HUES6 (cell line): Measurements from ENCODE around the gene XPC.
"Not testable (repeated sequence)": the region's sequence is repeated elsewhere in the genome, so short reads cannot be mapped to it uniquely, and the experiment has no call there.

Source experiments
- H3K27ac ChIP-seq: 2 replicates; pipeline ENCODE4 v1.7.0; 2013; ENCODE audit warnings: low read depth, mild to moderate bottlenecking, low read length, inconsistent platforms
- H3K27me3 ChIP-seq: 2 replicates; pipeline ENCODE4 v1.6.1; 2013; ENCODE audit warnings: low read length; ENCODE audit not compliant: control insufficient read depth, insufficient read depth
- H3K36me3 ChIP-seq: 2 replicates; pipeline ENCODE4 v1.6.1; 2013; ENCODE audit warnings: low read length; ENCODE audit not compliant: control insufficient read depth, insufficient read depth
- H3K4me1 ChIP-seq: 2 replicates; pipeline ENCODE4 v1.6.1; 2013; ENCODE audit warnings: low read length; ENCODE audit not compliant: control insufficient read depth, insufficient read depth
- H3K4me3 ChIP-seq: 2 replicates; pipeline ENCODE4 v1.5.1; 2013; ENCODE audit warnings: low read depth, low read length
- H3K9ac ChIP-seq: one replicate; pipeline ENCODE4 v1.6.1; 2013; ENCODE audit warnings: mild to moderate bottlenecking, low read length
- H3K9me3 ChIP-seq: 2 replicates; pipeline ENCODE4 v1.6.1; 2013; ENCODE audit warnings: low read depth, low read length; ENCODE audit not compliant: control insufficient read depth, insufficient read depth

The XPC gene

GRCh38 chr3:14178247-14179113 lies at the start of gene XPC, which contains the start of gene LSM3:
TSS of gene XPC (minus strand) at chr3:14178601. CDS start at chr3:14178568, 33 bp downstream.
TSS of gene LSM3 (plus strand) at chr3:14178817. CDS start at chr3:14178861, 44 bp downstream.
- no peaks in the 10 kb centered on the region for H3K9me3 ChIP-seq
- H3K9ac ChIP-seq: peak within 1 kb of the TSS; percentile 98
- peaks cover 27% of the 10 kb centered on the region for H3K36me3 ChIP-seq
- H3K27me3 ChIP-seq: no peaks in the 10 kb centered on the region
- H3K4me1 ChIP-seq: peaks cover 26% of the 10 kb centered on the region; the same call in 1 of the 2 replicates
- H3K27ac ChIP-seq: peak within 1 kb of the TSS; percentile 90
- peak within 1 kb of the TSS; percentile 95 for H3K4me3 ChIP-seq

DNA sequence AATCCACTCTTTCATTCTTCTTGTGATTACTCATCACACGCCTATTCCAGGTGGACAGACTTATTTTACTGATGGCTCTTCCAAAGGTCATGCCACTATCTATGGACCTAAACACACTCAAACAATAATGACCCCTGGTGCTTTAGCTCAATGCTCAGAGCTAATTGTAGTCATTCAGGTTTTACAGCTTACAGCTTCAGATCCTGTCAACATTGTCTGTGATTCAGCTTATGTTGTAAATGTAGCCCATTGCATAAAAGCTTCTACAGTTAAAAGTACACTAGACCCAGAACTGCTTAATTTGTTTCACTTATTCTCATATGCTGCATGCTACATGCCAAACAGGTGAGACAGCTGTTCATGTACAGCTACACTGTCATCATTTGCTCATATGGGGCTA lies 49.5 kb upstream of the XPC start:
- Histone ChIP-seq H3K27ac (no peak overlapping the region), H3K4me1 (peaks cover 35% of the 10 kb centered on the region), H3K27me3 (no peaks in the 10 kb centered on the region), H3K9ac (no peak overlapping the region), H3K9me3 (peaks cover 2% of the 10 kb centered on the region; the same call in 1 of the 2 replicates), H3K4me3 (no peak overlapping the region), H3K36me3 (no peaks in the 10 kb centered on the region)

GRCh38 chr3:14226351-14226750 lies 48.0 kb upstream of the XPC start:
- H3K4me3 ChIP-seq, H3K9ac ChIP-seq, H3K36me3 ChIP-seq, H3K27ac ChIP-seq, H3K27me3 ChIP-seq: not testable (repeated sequence)
- Histone ChIP-seq H3K9me3 (peaks cover 15% of the 10 kb centered on the region; the same call in 1 of the 2 replicates), H3K4me1 (peaks cover 29% of the 10 kb centered on the region)

GRCh38 chr3:14225421-14225820 lies 47.0 kb upstream of the XPC start:
- H3K27ac ChIP-seq: no peak overlapping the region
- H3K4me3 ChIP-seq: no peak overlapping the region
- peaks cover 29% of the 10 kb centered on the region for H3K4me1 ChIP-seq

DNA sequence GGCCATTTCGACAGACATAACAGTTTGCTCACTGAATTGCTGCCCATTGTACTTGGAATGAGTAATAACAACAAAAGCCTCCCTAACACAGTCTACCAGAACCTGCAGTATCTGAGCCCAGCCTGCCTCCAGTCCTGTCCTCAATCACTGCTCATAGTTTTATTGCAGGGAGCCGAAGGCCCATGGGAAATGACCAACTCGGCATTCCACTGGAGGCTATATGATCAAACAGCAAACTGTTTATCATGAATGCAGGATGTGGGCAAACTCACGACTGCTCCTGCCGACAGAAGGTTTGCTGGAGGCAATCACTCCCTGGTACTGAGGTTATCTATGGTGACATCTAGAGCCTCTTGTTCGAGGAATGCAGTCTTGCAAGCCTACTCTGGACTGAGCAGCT lies 46.5 kb upstream of the XPC start:
- no peak overlapping the region for H3K9ac ChIP-seq
- peaks cover 25% of the 10 kb centered on the region for H3K9me3 ChIP-seq
- H3K27me3 ChIP-seq: no peaks in the 10 kb centered on the region
- no peaks in the 10 kb centered on the region for H3K36me3 ChIP-seq
- H3K27ac ChIP-seq: no peak overlapping the region
- no peak overlapping the region for H3K4me3 ChIP-seq
- H3K4me1 ChIP-seq: peaks cover 29% of the 10 kb centered on the region

More at GRCh38 chr3:14225421-14225820, 47.0 kb upstream of the XPC start:
- H3K9me3 ChIP-seq: peaks cover 20% of the 10 kb centered on the region
- no peak overlapping the region for H3K9ac ChIP-seq
- H3K27me3 ChIP-seq: no peaks in the 10 kb centered on the region
- no peaks in the 10 kb centered on the region for H3K36me3 ChIP-seq

- Histone ChIP-seq H3K9ac (no peak overlapping the region), H3K27me3 (no peaks in the 10 kb centered on the region), H3K27ac (no peak overlapping the region), H3K9me3 (peaks cover 26% of the 10 kb centered on the region), H3K4me3 (no peak overlapping the region), H3K4me1 (peaks cover 29% of the 10 kb centered on the region), H3K36me3 (no peaks in the 10 kb centered on the region)
Observed at GRCh38 chr3:14223595-14223994, 45.2 kb upstream of the XPC start.

- Histone ChIP-seq H3K4me3 (no peak overlapping the region), H3K36me3 (no peaks in the 10 kb centered on the region), H3K4me1 (peaks cover 29% of the 10 kb centered on the region), H3K9me3 (peaks cover 26% of the 10 kb centered on the region), H3K27me3 (no peaks in the 10 kb centered on the region), H3K9ac (no peak overlapping the region), H3K27ac (no peak overlapping the region)
Observed at GRCh38 chr3:14222900-14223594, 44.6 kb upstream of the XPC start.

DNA sequence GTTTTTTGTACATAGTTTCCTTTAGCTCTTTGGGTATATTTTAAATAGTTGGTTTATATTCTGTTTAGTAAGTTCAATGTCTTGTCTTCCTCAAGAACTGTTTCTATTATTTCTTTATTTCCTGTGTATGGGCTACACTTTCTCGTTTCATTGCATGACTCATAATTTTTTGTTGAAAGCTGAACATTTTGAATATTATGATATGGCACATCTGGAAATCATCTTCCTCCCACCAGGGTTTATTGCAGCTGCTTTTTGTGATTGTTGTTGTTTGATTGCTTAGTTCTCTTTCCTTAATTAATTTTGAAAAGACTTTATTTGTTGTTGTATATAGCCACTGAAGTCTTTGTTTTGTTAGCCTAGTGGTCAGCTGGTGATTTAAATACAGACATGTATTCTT lies 44.1 kb upstream of the XPC start:
- Histone ChIP-seq H3K9ac (no peak overlapping the region), H3K4me3 (no peak overlapping the region), H3K4me1 (peaks cover 23% of the 10 kb centered on the region), H3K27ac (no peak overlapping the region), H3K27me3 (no peaks in the 10 kb centered on the region), H3K9me3 (peaks cover 26% of the 10 kb centered on the region), H3K36me3 (no peaks in the 10 kb centered on the region)

GRCh38 chr3:14221902-14222301 lies 43.5 kb upstream of the XPC start:
- Histone ChIP-seq H3K36me3 (no peaks in the 10 kb centered on the region), H3K9ac (no peak overlapping the region), H3K9me3 (peaks cover 26% of the 10 kb centered on the region), H3K4me3 (no peak overlapping the region), H3K4me1 (peaks cover 19% of the 10 kb centered on the region), H3K27ac (no peak overlapping the region), H3K27me3 (no peaks in the 10 kb centered on the region)

- H3K4me3 ChIP-seq: no peak overlapping the region
- peaks cover 10% of the 10 kb centered on the region; the same call in 1 of the 2 replicates for H3K4me1 ChIP-seq
Observed at GRCh38 chr3:14220933-14221332, 42.5 kb upstream of the XPC start.

GRCh38 chr3:14218355-14218754 lies 40.0 kb upstream of the XPC start:
- Histone ChIP-seq H3K4me3 (no peak overlapping the region), H3K4me1 (no peaks in the 10 kb centered on the region), H3K9ac (no peak overlapping the region), H3K9me3 (peaks cover 26% of the 10 kb centered on the region), H3K27ac (no peak overlapping the region), H3K27me3 (no peaks in the 10 kb centered on the region), H3K36me3 (no peaks in the 10 kb centered on the region)

More at GRCh38 chr3:14220933-14221332, 42.5 kb upstream of the XPC start:
- Histone ChIP-seq H3K9me3 (peaks cover 26% of the 10 kb centered on the region), H3K9ac (no peak overlapping the region), H3K27me3 (no peaks in the 10 kb centered on the region), H3K36me3 (no peaks in the 10 kb centered on the region), H3K27ac (no peak overlapping the region)
